ENCODE results near the gene MMP24. TPM values are rescaled to one million over a fixed set of nuclear protein-coding genes. Genes with fewer than 3 reads are reported as not detected.

MMP24 gene
- total and polyA plus RNA-seq, 8 donors, result 0.15 to 6.2 (median 1.6) TPM; not detected in 2

DNA sequence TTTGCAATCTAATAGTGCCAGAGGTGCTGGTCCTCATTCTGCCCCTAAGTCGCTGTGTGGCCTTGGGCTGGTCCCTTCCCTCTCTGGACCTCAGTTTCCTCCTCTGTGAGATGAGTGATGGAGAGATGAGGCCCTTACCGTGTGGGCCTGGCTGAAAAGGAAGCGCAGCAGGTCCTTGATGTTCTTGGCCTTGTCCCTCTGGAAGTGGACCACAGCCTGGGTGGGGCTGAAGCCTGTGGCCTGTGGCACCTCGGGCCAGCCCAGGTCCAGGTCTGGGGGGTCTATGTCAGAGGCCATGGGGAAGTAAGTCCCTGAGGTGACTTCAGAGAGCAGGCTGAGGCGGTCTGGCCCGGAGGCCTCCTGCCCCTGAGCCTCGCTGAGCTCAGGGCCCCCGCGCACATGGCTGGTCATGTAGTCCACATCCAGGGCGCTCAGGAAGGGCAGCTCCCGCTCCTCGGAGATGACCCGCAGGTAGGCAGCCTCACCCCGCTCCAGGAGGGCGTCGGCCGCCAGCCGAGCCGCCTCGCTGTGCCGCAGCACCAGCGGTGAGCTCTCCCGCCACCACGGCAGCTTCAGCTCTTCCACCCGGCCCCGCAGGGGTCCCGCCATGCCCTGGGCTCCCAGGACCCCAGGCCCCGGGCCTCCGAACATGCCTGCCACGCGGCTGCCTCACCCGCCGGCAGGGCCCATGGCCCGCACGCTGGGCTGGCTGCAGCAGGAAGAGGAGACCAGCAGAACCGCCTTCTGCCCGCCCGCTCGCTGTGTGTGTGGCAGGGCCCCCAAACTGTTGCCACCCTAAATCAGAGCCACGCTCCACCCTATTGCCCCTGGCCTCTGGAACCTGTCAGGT, 65.4 kb downstream of the MMP24 start, which contains the start of gene FAM83C:
Gene FAM83C (minus strand): TSS at position 772 of the 850 bp plus-strand sequence. CDS start 121 bp downstream, at position 651.
- no peaks in the 10 kb centered on the region for H3K4me1 ChIP-seq
- H3K27ac ChIP-seq, result no peak within 1 kb of the TSS
- intact Hi-C loops (cut with DNase I; ENCODE audit: low total_unique reads), result no loop called here
- H3K4me3 ChIP-seq, result no peak within 1 kb of the TSS
- H3K36me3 ChIP-seq, result no peaks in the 10 kb centered on the region
- DNase-seq, result no peak
- H3K9me3 ChIP-seq, result no peaks in the 10 kb centered on the region
- H3K27me3 ChIP-seq, result peaks cover 0 to 47% (median 15%) of the 10 kb centered on the region in 3 donors
- no peak for TF ChIP-seq EP300 (IDR thresholded peaks at IDR 0.05)
- TF ChIP-seq POLR2A (IDR thresholded peaks at IDR 0.05), result no peak
- TF ChIP-seq, protein P1, sequence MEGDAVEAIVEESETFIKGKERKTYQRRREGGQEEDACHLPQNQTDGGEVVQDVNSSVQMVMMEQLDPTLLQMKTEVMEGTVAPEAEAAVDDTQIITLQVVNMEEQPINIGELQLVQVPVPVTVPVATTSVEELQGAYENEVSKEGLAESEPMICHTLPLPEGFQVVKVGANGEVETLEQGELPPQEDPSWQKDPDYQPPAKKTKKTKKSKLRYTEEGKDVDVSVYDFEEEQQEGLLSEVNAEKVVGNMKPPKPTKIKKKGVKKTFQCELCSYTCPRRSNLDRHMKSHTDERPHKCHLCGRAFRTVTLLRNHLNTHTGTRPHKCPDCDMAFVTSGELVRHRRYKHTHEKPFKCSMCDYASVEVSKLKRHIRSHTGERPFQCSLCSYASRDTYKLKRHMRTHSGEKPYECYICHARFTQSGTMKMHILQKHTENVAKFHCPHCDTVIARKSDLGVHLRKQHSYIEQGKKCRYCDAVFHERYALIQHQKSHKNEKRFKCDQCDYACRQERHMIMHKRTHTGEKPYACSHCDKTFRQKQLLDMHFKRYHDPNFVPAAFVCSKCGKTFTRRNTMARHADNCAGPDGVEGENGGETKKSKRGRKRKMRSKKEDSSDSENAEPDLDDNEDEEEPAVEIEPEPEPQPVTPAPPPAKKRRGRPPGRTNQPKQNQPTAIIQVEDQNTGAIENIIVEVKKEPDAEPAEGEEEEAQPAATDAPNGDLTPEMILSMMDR (IDR thresholded peaks at IDR 0.05), result no peak
- no peak for TF ChIP-seq POLR2AphosphoS5 (IDR thresholded peaks at IDR 0.05)
- WGBS, 5 donors, result 64 to 87% (median 75%) methylated on average over 20 to 40 of the region's 40 CpGs

DNA sequence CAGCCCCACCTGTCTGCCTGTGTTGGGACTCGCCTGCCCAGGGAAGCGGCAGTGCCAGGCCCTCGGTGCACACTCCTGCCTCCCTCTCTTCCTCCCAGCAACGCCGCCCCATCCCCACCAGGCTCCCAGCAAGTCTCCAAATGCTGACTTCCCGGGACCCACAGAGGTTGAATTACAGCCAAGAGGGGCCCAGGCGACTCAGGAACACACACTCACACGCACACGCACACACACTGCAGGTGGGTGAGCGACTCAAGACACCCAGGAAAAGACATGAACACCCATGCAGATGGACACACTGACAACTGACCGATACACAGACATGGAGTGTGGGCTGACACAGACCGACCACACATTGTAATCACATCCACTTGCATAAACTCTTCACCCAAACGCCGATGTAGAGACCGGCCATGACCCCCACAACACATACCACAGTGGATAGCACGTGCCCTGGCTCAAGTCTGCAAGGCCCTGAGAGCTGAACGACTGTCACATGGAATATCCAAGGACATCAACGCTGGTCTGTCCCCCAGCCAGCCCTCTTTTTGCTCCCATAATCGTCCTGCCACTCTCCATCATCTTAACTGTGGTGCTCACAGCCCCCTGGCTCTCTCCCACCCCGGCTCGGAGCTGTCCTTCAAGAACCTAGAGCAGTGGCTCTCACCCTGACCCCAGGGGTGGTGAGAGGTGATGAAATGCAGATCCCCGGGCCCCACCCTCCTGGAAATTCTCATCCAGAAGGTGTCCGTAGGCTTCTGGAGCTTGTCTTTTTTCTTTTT, 66.2 kb downstream of the MMP24 start:
- 64 to 73% (median 68%) methylated on average over 19 to 23 of the region's 23 CpGs for WGBS, 5 donors
- no peak for DNase-seq

DNA sequence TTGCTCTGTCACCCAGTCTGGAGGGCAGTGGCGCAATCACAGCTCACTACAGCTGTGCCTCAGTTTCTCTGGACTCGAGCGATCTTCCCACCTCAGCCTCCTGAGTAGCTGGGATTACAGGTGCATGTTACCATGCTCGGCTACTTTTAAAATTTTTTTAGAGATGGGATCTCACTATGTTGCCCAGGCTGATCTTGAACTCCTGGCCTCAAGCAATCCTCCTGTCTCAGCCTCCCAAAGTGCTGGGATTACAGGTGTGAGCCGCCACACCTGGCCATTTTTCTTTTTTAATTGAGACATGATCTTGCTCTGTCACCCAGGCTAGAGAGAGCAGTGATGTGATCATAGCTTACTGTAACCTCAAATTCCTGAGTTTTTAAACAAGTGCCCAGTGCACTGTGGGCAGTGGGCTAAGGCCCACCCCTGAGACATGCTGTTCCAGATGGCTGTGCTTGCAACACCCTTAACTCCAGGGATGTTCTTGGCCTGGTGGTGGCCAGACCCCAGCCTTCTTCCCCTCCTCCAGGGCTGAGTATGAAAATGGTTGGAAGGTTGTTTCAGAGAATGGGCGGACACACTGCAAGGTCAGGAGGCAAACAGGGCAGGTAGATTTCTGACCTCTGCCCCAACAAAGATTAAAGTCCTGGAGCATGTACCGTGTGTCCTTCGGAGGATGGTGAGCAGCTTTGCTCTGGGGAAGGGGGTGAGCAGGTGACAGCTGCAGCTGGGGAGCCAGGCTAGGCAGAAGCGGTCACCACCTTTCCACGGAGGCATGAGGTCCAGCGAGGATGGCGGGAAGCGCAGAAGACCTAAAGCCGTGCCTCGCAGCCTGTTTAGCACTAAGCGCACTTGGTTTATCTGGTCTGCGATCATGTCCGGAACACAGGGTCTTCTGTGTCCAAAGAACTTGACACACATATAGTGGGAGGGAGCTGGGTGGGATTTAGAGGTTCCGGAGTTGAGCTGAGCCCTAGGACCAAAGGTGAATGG, 67.1 kb downstream of the MMP24 start:
- Histone ChIP-seq H3K27me3 (peaks cover 0 to 47% (median 15%) of the 10 kb centered on the region in 3 donors), H3K36me3 (no peaks in the 10 kb centered on the region), H3K4me3 (no peak overlapping the region), H3K27ac (no peak overlapping the region), H3K9me3 (no peaks in the 10 kb centered on the region), H3K4me1 (no peaks in the 10 kb centered on the region)
- TF ChIP-seq, protein P1 (IDR thresholded peaks at IDR 0.05), result no peak
- no peak for TF ChIP-seq EP300 (IDR thresholded peaks at IDR 0.05)
- no peak for TF ChIP-seq POLR2A (IDR thresholded peaks at IDR 0.05)
- TF ChIP-seq POLR2AphosphoS5 (IDR thresholded peaks at IDR 0.05), result no peak
- intact Hi-C loops (cut with DNase I; ENCODE audit: low total_unique reads), result no loop called here
- WGBS, 5 donors, result 84 to 93% (median 87%) methylated on average over 18 to 19 of the region's 19 CpGs
- no peak for DNase-seq

More for the DNA sequence above, 66.2 kb downstream of the MMP24 start:
- Histone ChIP-seq H3K9me3 (no peaks in the 10 kb centered on the region), H3K4me3 (no peak overlapping the region), H3K27me3 (peaks cover 0 to 47% (median 15%) of the 10 kb centered on the region in 3 donors), H3K4me1 (no peaks in the 10 kb centered on the region), H3K36me3 (no peaks in the 10 kb centered on the region), H3K27ac (no peak overlapping the region)
- TF ChIP-seq, protein P1 (IDR thresholded peaks at IDR 0.05), result no peak
- TF ChIP-seq POLR2A (IDR thresholded peaks at IDR 0.05), result no peak
- no peak for TF ChIP-seq EP300 (IDR thresholded peaks at IDR 0.05)
- intact Hi-C loops (cut with DNase I; ENCODE audit: low total_unique reads), result no loop called here
